Activated T-helper 1 cell treated with anti-CD3 and anti-CD28 coated beads, Interleukin-12 subunit alpha, Interleukin-12 subunit beta, Interleukin-2, Interleukin-4 antibody, amounts not matched to agents 30 ng/mL and 10 ng/mL and 1 ng/mL, durations not matched to agents 14 hours and 24 hours and 36 hours (primary cell): ENCODE measurements around the gene OR1S2. TPM values are rescaled to one million over a fixed set of nuclear protein-coding genes. Genes with fewer than 3 reads are reported as not detected.

Source experiments
- DNase-seq: peaks from one replicate; pipeline ENCODE4 v3.0.0; 2021; ENCODE audit warnings: low spot score
- H3K27ac Mint-ChIP-seq: one replicate; pipeline ENCODE4 v1.8.0; 2021; ENCODE audit warnings: mild to moderate bottlenecking, mixed read lengths
- H3K27me3 Mint-ChIP-seq: one replicate; pipeline ENCODE4 v1.8.0; 2022; ENCODE audit warnings: mild to moderate bottlenecking, moderate library complexity, mixed read lengths; ENCODE audit not compliant: insufficient read depth
- H3K36me3 Mint-ChIP-seq: one replicate; pipeline ENCODE4 v1.8.0; 2021; ENCODE audit warnings: low read depth, mixed read lengths
- H3K4me1 Mint-ChIP-seq: one replicate; pipeline ENCODE4 v1.8.0; 2021; ENCODE audit warnings: low read depth, mixed read lengths
- H3K4me3 Mint-ChIP-seq: one replicate; pipeline ENCODE4 v1.8.0; 2021; ENCODE audit warnings: mild to moderate bottlenecking, moderate library complexity, mixed read lengths
- H3K9me3 Mint-ChIP-seq: one replicate; pipeline ENCODE4 v1.8.0; 2021; ENCODE audit warnings: mixed read lengths
- intact Hi-C: fragments of 100-400 bp; cut with micrococcal nuclease; formaldehyde crosslinking; loops from one replicate; pipeline ENCODE4 v1.15.1; 2024
- total RNA-seq: library from RNA; stranded (reverse); gene quantifications from 2 replicates; pipeline ENCODE4 v1.2.3, GENCODE V29; 2022

The OR1S2 gene
- total RNA-seq, 1 donor from 2014 or later = not detected

- Mint-ChIP-seq H3K36me3 (no peaks in the 10 kb centered on the region), H3K27me3 (no peaks in the 10 kb centered on the region), H3K27ac (no peak overlapping the region), H3K4me3 (no peak overlapping the region), H3K4me1 (no peaks in the 10 kb centered on the region), H3K9me3 (no peaks in the 10 kb centered on the region)
- no peak for DNase-seq
- intact Hi-C loops = no loop called here
Measured at GRCh38 chr11:58178444-58178843, 25.5 kb downstream of the OR1S2 start.

- no peaks in the 10 kb centered on the region for H3K36me3 Mint-ChIP-seq
- intact Hi-C loops = no loop called here
- H3K4me3 Mint-ChIP-seq = no peak overlapping the region
- no peaks in the 10 kb centered on the region for H3K9me3 Mint-ChIP-seq
- no peaks in the 10 kb centered on the region for H3K27me3 Mint-ChIP-seq
- no peaks in the 10 kb centered on the region for H3K4me1 Mint-ChIP-seq
- DNase-seq = no peak
- H3K27ac Mint-ChIP-seq = no peak overlapping the region
Measured at GRCh38 chr11:58177409-58178054, 26.4 kb downstream of the OR1S2 start.

- H3K4me1 Mint-ChIP-seq = no peaks in the 10 kb centered on the region
- intact Hi-C loops = no loop called here
- no peak overlapping the region for H3K27ac Mint-ChIP-seq
- no peaks in the 10 kb centered on the region for H3K27me3 Mint-ChIP-seq
- no peak overlapping the region for H3K4me3 Mint-ChIP-seq
- H3K9me3 Mint-ChIP-seq = no peaks in the 10 kb centered on the region
- no peaks in the 10 kb centered on the region for H3K36me3 Mint-ChIP-seq
- no peak for DNase-seq
Measured at GRCh38 chr11:58165504-58166106, 38.3 kb downstream of the OR1S2 start.

DNA sequence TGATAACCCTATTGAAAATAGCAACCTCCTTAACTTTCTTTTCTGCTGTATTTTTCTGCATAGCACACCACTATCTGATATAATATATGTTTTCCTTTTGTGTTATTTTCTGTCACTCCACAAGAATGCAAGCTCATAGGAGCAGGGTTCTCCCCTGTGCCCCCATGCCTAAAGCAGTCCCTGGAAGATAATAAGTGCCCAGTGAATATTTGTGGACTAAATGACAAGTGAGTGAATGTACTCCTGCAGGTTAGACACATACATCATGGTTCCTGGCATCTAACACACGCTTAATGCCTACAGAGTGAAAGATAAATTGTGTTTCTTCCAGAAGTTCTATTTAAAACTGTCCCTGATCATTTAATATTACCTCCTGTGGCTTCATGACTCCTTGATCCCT lies 39.0 kb downstream of the OR1S2 start:
- no peaks in the 10 kb centered on the region for H3K36me3 Mint-ChIP-seq
- no peak overlapping the region for H3K27ac Mint-ChIP-seq
- intact Hi-C loops = no loop called here
- no peak overlapping the region for H3K4me3 Mint-ChIP-seq
- no peaks in the 10 kb centered on the region for H3K4me1 Mint-ChIP-seq
- no peaks in the 10 kb centered on the region for H3K27me3 Mint-ChIP-seq
- no peaks in the 10 kb centered on the region for H3K9me3 Mint-ChIP-seq
- DNase-seq = no peak

DNA sequence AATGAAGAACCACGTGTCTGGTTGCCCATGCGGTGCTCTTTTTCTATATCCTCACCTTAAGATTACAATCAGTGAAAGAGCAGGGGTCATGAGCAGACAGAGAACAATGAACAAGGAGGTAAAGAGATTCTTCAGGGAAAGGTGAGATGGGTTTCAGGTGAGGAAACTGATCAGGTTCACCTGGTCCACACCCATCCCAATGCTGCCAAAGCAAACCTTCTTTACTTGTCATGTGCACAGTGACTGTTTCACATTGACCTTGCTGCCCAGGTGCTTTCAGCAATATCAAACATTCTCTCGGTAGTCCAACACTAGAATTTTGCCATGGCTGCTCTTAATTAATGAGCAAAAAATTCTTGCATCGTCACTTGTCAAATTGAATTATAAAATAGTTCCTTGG lies 39.6 kb downstream of the OR1S2 start:
- no peaks in the 10 kb centered on the region for H3K4me1 Mint-ChIP-seq
- no peak overlapping the region for H3K27ac Mint-ChIP-seq
- no peaks in the 10 kb centered on the region for H3K27me3 Mint-ChIP-seq
- no peaks in the 10 kb centered on the region for H3K36me3 Mint-ChIP-seq
- no peak for DNase-seq
- H3K4me3 Mint-ChIP-seq = no peak overlapping the region
- no peaks in the 10 kb centered on the region for H3K9me3 Mint-ChIP-seq
- intact Hi-C loops = no loop called here

Other genes starting within 250 kb of the OR1S2 start
- gene OR9Q1, start 180.3 kb downstream of the OR1S2 start, total RNA-seq = not detected in 2 replicates
- gene OR6Q1, start 173.2 kb downstream of the OR1S2 start, total RNA-seq = not detected in 2 replicates
- gene OR9I1, start 78.6 kb downstream of the OR1S2 start, total RNA-seq = not detected in 2 replicates
- not detected in 2 replicates for gene OR9Q2, start 15.1 kb downstream of the OR1S2 start, total RNA-seq
- gene OR1S1, start 8.6 kb upstream of the OR1S2 start, total RNA-seq = not detected in 2 replicates
- gene OR10Q1, start 24.8 kb upstream of the OR1S2 start, total RNA-seq = not detected in 2 replicates
- gene OR10W1, start 64.1 kb upstream of the OR1S2 start, total RNA-seq = not detected in 2 replicates
- gene OR5B17, start 154.9 kb upstream of the OR1S2 start, total RNA-seq = not detected in 2 replicates
- not detected in 2 replicates for gene OR5B3, start 202.7 kb upstream of the OR1S2 start, total RNA-seq
- not detected in 2 replicates for gene OR5B2, start 224.0 kb upstream of the OR1S2 start, total RNA-seq
- not detected in 2 replicates for gene OR5B12, start 238.1 kb upstream of the OR1S2 start, total RNA-seq